HepG2 (cell line): ENCODE data around the gene TTC39B. TPM values are rescaled to one million over a fixed set of nuclear protein-coding genes. Genes with fewer than 3 reads are reported as not detected.
A peak's percentile ranks its signal among the peaks of the same experiment; 100 is the strongest.

Experiments
- AGO2 ChIP-seq: fragments of 200-400 bp; formaldehyde crosslinking; optimal IDR thresholded peaks from 2 replicates; pipeline ENCODE3; 2017; ENCODE audit warnings: mild to moderate bottlenecking, low read depth, low read length, moderate library complexity
- AKAP8 ChIP-seq: sonication (generic); formaldehyde crosslinking; IDR thresholded peaks from 2 replicates; pipeline ENCODE4 v1.5.1; 2020; ENCODE audit warnings: mild to moderate bottlenecking, missing genetic modification reagents
- ATF1 ChIP-seq: IDR thresholded peaks from 2 replicates; pipeline ENCODE4 v1.6.1; 2016; ENCODE audit warnings: mild to moderate bottlenecking, control low read depth
- ATF7-NPFF ChIP-seq: sonication (generic); formaldehyde crosslinking; IDR thresholded peaks from 2 replicates; pipeline ENCODE4 v1.8.1; 2023; ENCODE audit warnings: mild to moderate bottlenecking, low read depth, missing genetic modification reagents, moderate library complexity
- BORCS8-MEF2B ChIP-seq: sonication (generic); formaldehyde crosslinking; IDR thresholded peaks from 2 replicates; pipeline ENCODE4 v1.8.0; 2022; ENCODE audit warnings: mild to moderate bottlenecking, missing genetic modification reagents
- HDAC1 ChIP-seq: sonication (generic); formaldehyde crosslinking; IDR thresholded peaks from 2 replicates; pipeline ENCODE4 v1.5.1; 2020; ENCODE audit warnings: mild to moderate bottlenecking, missing genetic modification reagents
- NCOR1 ChIP-seq: fragments of 200-600 bp; sonication (generic); IDR thresholded peaks from 2 replicates; pipeline ENCODE4 v1.7.0; 2017; ENCODE audit warnings: antibody characterized with exemption, low read length, borderline replicate concordance
- PPARG ChIP-seq: conservative IDR thresholded peaks from 2 replicates; pipeline ENCODE4 v1.6.1; 2016; ENCODE audit warnings: missing biosample characterization, missing genetic modification reagents
- RAD21 ChIP-seq: fragments of 450-650 bp; formaldehyde crosslinking; IDR thresholded peaks from 2 replicates; pipeline ENCODE4 v1.5.0; 2020; ENCODE audit warnings: mild to moderate bottlenecking
- SATB2 ChIP-seq: sonication (generic); formaldehyde crosslinking; IDR thresholded peaks from 2 replicates; pipeline ENCODE4 v1.5.0; 2020; ENCODE audit warnings: missing genetic modification reagents
- SETDB1 ChIP-seq: sonication (generic); formaldehyde crosslinking; IDR thresholded peaks from 2 replicates; pipeline ENCODE4 v1.5.1; 2020; ENCODE audit warnings: missing genetic modification reagents, mild to moderate bottlenecking, borderline replicate concordance
- SNAPC2 ChIP-seq: sonication (generic); formaldehyde crosslinking; IDR thresholded peaks from 2 replicates; pipeline ENCODE4 v1.8.1; 2022; ENCODE audit warnings: mild to moderate bottlenecking, missing genetic modification reagents
- SP2 ChIP-seq: sonication (generic); formaldehyde crosslinking; IDR thresholded peaks from 2 replicates; pipeline ENCODE4 v1.5.1; 2020; ENCODE audit warnings: mild to moderate bottlenecking, missing genetic modification reagents
- U2AF1 ChIP-seq: fragments of 200-400 bp; formaldehyde crosslinking; optimal IDR thresholded peaks from 2 replicates; pipeline ENCODE3; 2017; ENCODE audit warnings: mild to moderate bottlenecking, low read depth, low read length
- ZNF367 ChIP-seq: sonication (generic); formaldehyde crosslinking; IDR thresholded peaks from 2 replicates; pipeline ENCODE4 v1.4.0; 2020; ENCODE audit warnings: missing genetic modification reagents, borderline replicate concordance
- ZNF589 ChIP-seq: sonication (generic); formaldehyde crosslinking; conservative IDR thresholded peaks from 2 replicates; pipeline ENCODE4 v1.8.0; 2022; ENCODE audit warnings: mild to moderate bottlenecking, moderate library complexity, missing genetic modification reagents
- polyA plus RNA-seq, 8 experiments: library from polyadenylated mRNA; depleted of rRNA in 3 of 8; stranded (reverse) in 7 of 8; unstranded in 1 of 8; fragments of >200 nt; fragmentation: Illumina TruSeq in 4 of 8; extraction: Trizol in 4 of 8; gene quantifications; 2 replicates each; pipeline versions ENCODE4 v1.2.1 to v1.2.3, GENCODE V29; 2011 to 2016; ENCODE audit warnings: low read depth in 4 of 8, missing spikeins in 1 of 8, mixed read lengths in 1 of 8; ENCODE audit not compliant: insufficient read depth in 1 of 8
- total RNA-seq, 5 experiments: library from RNA; depleted of rRNA; stranded (reverse); fragments of >200 nt; fragmentation: Illumina TruSeq; extraction: Trizol; gene quantifications; 2 replicates each; pipeline ENCODE4 v1.2.3, GENCODE V29; 2016; ENCODE audit warnings: low read depth in 1 of 5
- TF ChIP-seq, protein P1 (sequence below): sonication (generic); formaldehyde crosslinking; IDR thresholded peaks from 2 replicates; pipeline ENCODE4 v1.4.0; 2020; ENCODE audit warnings: missing genetic modification reagents
- TF ChIP-seq, protein P2 (sequence below), 2 experiments: IDR thresholded peaks; 2 replicates each; pipeline ENCODE4 v1.6.1; 2011 to 2012; ENCODE audit warnings: low read length in 2 of 2, borderline replicate concordance in 1 of 2, low read depth in 1 of 2, mild to moderate bottlenecking in 1 of 2, moderate library complexity in 1 of 2
- TF ChIP-seq, protein P3 (sequence below): sonication (generic); formaldehyde crosslinking; IDR thresholded peaks from 2 replicates; pipeline ENCODE4 v1.8.0; 2022; ENCODE audit warnings: mild to moderate bottlenecking, missing genetic modification reagents
- TF ChIP-seq, protein P4 (sequence below): sonication (generic); formaldehyde crosslinking; conservative IDR thresholded peaks from 2 replicates; pipeline ENCODE4 v1.5.0; 2020; ENCODE audit warnings: missing genetic modification reagents
- TF ChIP-seq, protein P5 (sequence below): sonication (generic); formaldehyde crosslinking; IDR thresholded peaks from 2 replicates; pipeline ENCODE4 v1.5.1; 2020; ENCODE audit warnings: missing genetic modification reagents, mild to moderate bottlenecking, borderline replicate concordance

The TTC39B gene
- total and polyA plus RNA-seq, 2 of the 13 experiments (the other 11 are each of a cell fraction or from before 2014, with no cell fraction given) = 14.3 to 19.4 TPM

DNA sequence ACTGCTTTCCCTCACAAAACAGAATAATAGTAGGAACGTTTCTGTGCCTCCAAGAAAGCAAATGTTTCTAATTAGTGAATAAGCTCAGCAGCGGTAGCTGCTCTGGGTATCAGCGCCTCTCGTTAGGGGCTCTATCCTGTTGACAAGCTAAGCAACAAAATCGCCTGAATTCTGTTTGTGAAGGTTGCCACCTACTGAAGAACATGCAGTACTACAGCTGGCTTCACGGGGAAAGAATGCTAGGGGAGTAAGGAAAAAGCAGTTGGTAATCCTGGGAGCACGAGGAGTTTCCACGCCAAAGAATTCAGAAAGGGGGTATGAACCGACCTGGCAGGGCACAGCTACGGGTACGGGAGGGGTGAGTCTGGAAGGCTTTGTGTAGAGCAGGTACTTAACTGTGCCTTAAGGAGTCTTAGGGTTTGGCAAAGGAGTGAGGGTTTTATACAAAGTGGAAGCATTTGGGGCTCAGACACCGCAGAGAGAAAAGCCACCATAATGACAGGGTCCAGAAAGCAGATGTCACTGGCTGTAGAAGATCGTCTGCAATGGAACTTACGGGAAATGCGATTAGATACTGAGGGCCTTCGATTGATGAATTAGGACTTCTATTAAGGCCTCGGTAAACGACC is 171.7 kb downstream of the TTC39B start (continued):
- no peak for TF ChIP-seq SP2
- no peak for TF ChIP-seq HDAC1
- TF ChIP-seq, protein P1, sequence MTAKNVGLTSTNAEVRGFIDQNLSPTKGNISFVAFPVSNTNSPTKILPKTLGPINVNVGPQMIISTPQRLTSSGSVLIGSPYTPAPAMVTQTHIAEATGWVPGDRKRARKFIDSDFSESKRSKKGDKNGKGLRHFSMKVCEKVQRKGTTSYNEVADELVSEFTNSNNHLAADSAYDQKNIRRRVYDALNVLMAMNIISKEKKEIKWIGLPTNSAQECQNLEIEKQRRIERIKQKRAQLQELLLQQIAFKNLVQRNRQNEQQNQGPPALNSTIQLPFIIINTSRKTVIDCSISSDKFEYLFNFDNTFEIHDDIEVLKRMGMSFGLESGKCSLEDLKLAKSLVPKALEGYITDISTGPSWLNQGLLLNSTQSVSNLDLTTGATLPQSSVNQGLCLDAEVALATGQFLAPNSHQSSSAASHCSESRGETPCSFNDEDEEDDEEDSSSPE (CRISPR knock-in tag) = no peak
- TF ChIP-seq, protein P2, sequence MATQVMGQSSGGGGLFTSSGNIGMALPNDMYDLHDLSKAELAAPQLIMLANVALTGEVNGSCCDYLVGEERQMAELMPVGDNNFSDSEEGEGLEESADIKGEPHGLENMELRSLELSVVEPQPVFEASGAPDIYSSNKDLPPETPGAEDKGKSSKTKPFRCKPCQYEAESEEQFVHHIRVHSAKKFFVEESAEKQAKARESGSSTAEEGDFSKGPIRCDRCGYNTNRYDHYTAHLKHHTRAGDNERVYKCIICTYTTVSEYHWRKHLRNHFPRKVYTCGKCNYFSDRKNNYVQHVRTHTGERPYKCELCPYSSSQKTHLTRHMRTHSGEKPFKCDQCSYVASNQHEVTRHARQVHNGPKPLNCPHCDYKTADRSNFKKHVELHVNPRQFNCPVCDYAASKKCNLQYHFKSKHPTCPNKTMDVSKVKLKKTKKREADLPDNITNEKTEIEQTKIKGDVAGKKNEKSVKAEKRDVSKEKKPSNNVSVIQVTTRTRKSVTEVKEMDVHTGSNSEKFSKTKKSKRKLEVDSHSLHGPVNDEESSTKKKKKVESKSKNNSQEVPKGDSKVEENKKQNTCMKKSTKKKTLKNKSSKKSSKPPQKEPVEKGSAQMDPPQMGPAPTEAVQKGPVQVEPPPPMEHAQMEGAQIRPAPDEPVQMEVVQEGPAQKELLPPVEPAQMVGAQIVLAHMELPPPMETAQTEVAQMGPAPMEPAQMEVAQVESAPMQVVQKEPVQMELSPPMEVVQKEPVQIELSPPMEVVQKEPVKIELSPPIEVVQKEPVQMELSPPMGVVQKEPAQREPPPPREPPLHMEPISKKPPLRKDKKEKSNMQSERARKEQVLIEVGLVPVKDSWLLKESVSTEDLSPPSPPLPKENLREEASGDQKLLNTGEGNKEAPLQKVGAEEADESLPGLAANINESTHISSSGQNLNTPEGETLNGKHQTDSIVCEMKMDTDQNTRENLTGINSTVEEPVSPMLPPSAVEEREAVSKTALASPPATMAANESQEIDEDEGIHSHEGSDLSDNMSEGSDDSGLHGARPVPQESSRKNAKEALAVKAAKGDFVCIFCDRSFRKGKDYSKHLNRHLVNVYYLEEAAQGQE (IDR thresholded peaks at IDR 0.05; ENCODE audit: borderline replicate concordance in 1 of 2, low read depth in 1 of 2, low read length in 2 of 2) = no peak
- TF ChIP-seq RAD21 (CRISPR knock-in tag) = peak; percentile 83
- TF ChIP-seq ZNF589 (CRISPR knock-in tag) = no peak
- TF ChIP-seq SNAPC2 = no peak
- TF ChIP-seq AKAP8 (CRISPR knock-in tag) = no peak
- TF ChIP-seq, protein P3, sequence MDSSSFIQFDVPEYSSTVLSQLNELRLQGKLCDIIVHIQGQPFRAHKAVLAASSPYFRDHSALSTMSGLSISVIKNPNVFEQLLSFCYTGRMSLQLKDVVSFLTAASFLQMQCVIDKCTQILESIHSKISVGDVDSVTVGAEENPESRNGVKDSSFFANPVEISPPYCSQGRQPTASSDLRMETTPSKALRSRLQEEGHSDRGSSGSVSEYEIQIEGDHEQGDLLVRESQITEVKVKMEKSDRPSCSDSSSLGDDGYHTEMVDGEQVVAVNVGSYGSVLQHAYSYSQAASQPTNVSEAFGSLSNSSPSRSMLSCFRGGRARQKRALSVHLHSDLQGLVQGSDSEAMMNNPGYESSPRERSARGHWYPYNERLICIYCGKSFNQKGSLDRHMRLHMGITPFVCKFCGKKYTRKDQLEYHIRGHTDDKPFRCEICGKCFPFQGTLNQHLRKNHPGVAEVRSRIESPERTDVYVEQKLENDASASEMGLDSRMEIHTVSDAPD = no peak
- no peak for TF ChIP-seq U2AF1
- no peak for TF ChIP-seq AGO2
- TF ChIP-seq, protein P4, sequence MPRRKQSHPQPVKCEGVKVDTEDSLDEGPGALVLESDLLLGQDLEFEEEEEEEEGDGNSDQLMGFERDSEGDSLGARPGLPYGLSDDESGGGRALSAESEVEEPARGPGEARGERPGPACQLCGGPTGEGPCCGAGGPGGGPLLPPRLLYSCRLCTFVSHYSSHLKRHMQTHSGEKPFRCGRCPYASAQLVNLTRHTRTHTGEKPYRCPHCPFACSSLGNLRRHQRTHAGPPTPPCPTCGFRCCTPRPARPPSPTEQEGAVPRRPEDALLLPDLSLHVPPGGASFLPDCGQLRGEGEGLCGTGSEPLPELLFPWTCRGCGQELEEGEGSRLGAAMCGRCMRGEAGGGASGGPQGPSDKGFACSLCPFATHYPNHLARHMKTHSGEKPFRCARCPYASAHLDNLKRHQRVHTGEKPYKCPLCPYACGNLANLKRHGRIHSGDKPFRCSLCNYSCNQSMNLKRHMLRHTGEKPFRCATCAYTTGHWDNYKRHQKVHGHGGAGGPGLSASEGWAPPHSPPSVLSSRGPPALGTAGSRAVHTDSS (CRISPR knock-in tag) = no peak
- TF ChIP-seq BORCS8-MEF2B = no peak
- TF ChIP-seq ATF7-NPFF (CRISPR knock-in tag) = no peak
- TF ChIP-seq, protein P5, sequence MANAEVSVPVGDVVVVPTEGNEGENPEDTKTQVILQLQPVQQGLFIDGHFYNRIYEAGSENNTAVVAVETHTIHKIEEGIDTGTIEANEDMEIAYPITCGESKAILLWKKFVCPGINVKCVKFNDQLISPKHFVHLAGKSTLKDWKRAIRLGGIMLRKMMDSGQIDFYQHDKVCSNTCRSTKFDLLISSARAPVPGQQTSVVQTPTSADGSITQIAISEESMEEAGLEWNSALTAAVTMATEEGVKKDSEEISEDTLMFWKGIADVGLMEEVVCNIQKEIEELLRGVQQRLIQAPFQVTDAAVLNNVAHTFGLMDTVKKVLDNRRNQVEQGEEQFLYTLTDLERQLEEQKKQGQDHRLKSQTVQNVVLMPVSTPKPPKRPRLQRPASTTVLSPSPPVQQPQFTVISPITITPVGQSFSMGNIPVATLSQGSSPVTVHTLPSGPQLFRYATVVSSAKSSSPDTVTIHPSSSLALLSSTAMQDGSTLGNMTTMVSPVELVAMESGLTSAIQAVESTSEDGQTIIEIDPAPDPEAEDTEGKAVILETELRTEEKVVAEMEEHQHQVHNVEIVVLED (CRISPR knock-in tag) = 0 out of 2 replicates have a peak, but pooled peaks have one; percentile 14
- no peak for TF ChIP-seq NCOR1
- TF ChIP-seq SATB2 (CRISPR knock-in tag) = no peak
- no peak for TF ChIP-seq ZNF367
- no peak for TF ChIP-seq SETDB1 (CRISPR knock-in tag)
- TF ChIP-seq ATF1 (CRISPR knock-in tag) = no peak
- no peak for TF ChIP-seq PPARG (CRISPR knock-in tag)
